ENCODE measurements around the gene STK38L.

STK38L gene

DNA sequence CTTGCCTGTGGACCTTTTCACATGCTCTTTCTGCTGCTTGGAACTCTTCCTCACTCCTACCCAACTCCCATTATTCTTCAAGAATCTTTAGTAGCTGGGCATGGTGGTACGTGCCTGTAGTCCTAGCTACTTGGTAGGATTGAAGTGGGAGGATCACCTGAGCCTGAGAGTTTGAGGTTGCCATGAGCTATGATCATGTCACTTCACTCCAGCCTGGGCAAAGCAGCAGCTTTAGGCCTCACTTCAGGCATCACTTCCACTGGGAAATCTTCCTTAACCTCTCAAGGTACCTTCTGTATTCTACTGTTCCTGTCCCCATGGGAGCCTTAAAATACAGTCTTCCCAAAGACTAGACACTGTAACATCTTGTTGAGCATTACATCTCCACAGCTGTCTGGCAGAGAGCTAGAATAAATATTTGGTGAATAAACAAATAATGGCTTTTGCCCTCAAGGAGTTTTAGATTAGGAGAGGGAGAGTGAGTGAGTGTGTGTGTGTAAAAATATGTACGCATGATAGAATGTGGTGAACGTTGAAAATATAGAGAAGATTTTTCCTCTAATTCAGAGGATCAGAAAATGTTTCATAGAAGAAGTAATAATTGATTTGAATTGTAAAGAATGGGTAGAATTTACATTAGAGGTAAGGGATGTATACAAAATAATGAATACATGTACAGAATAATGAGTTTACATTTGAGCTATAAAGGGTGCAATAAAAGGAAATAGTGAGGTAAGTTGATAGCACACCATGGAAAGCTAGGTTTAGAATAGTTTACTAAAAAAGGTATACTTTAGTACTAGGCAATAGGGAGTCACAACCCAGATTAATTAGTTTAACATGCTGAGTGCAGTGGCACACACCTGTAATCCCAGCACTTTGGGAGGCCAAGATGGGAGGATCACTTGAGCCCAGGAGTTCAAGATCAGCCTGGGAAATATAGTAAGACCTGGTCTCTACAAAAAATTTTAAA is 59.3 kb downstream of the STK38L start:
- Histone ChIP-seq H3K4me3 (no peak overlapping the region), H3K4me2 (no peak overlapping the region), H3K27me3 (no peaks in the 10 kb centered on the region), H3K4me1 (no peaks in the 10 kb centered on the region), H4K20me1 (no peaks in the 10 kb centered on the region), H3K27ac (no peak overlapping the region), H3K36me3 (peaks cover 19% of the 10 kb centered on the region), H3K9me3 (no peaks in the 10 kb centered on the region), H3K9ac (no peak overlapping the region)
- no peak for TF ChIP-seq Cebpa-rat (IDR thresholded peaks at IDR 0.05)

DNA sequence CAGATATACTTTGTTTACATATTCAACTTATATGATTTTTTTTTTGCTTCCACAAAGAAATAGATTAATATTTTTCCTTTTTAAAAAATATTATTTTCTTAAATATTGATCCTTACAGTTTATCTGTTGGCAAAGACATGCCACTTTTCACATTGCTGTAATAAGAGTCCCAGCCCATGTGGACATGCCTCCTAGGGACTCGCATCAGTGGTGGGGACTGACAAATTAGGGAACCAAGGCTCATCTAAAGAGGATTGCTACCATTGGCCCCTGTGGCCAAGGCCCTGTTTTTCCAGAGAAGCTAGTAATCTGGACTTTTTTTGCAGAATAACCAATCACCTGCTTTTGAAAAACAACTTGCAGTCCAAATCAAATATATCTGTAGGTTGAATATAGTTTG is 60.8 kb downstream of the STK38L start:
- no peaks in the 10 kb centered on the region for H4K20me1 ChIP-seq
- H3K27me3 ChIP-seq, result no peaks in the 10 kb centered on the region
- no peaks in the 10 kb centered on the region for H3K9me3 ChIP-seq
- no peak overlapping the region for H3K9ac ChIP-seq
- H3K36me3 ChIP-seq, result peaks cover 24% of the 10 kb centered on the region
- no peak for TF ChIP-seq Cebpa-rat (IDR thresholded peaks at IDR 0.05)
- H3K4me1 ChIP-seq, result no peaks in the 10 kb centered on the region
- no peak overlapping the region for H3K27ac ChIP-seq
- H3K4me3 ChIP-seq, result no peak overlapping the region
- H3K4me2 ChIP-seq, result no peak overlapping the region

DNA sequence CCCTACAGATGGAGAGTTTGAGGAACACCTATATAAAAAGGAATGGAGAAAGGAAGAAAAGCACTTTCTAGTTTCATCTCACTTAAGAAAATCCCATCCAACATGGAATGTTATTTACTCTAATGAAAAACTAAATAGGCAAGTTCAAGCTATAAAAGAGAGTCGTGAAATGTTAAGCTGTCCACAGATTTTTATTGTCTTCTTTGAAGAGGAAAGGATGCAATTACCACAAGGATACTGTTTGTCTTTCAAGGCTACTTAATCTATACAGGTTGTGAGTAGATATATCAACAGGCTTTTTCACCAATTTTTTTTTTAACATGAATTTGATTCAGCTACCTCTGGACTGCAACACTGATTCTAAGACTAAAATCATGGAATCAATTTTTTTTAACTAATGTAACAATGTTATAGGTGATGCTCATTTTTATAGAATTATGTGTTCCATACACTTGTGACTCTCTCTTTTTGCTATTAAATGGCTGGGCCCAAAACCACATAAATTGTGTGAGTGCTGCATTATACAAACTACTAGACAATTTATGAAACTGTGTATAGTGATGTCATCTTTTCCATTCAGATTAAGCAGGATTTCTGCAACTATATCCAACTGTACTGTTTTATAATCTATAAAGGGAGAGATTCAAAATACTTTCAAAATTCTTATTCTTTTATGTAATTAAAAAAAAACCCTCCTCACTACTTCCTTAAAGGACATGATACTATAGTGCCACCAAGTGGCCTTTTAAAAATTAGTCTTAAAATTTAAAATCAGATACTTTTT is 61.8 kb downstream of the STK38L start:
- no peak overlapping the region for H3K9ac ChIP-seq

DNA sequence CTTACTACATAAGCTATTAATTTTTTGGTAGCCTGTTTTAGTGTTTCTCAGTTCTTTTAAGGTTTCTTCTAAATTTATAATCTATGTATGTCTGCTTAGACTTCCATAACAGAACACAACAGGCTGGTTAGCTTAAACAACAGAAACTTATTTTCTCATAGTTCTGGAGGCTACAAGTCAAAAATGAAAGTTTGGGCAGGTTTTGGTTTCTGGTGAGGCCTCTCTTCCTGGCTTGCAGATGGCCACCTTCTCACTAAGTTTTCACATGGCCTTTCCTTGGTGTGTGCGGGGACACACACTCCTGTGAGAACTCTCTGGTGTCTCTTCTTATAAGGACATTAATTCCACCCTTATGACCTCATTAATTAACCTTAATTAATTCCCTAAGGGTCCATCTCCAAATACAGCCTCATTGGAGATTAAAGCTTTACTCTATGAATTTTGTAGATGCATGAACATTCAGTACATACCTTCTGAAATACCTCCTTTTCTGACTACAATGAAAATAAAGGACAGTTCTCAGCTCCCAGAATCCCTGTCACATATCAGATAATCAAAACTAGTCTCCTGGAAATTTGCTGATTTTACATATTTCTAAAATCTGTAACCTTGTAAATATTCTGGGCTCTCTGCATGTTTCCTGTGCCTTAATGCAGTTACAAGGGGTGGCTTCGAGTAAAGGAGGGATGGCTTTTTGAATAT is 65.4 kb downstream of the STK38L start:
- H3K4me3 ChIP-seq, result no peak overlapping the region
- no peak overlapping the region for H3K27ac ChIP-seq
- H3K9ac ChIP-seq, result no peak overlapping the region
- no peaks in the 10 kb centered on the region for H3K27me3 ChIP-seq
- H3K9me3 ChIP-seq, result no peaks in the 10 kb centered on the region
- H4K20me1 ChIP-seq, result no peaks in the 10 kb centered on the region
- no peak overlapping the region for H3K4me2 ChIP-seq
- H3K4me1 ChIP-seq, result no peaks in the 10 kb centered on the region
- peaks cover 30% of the 10 kb centered on the region for H3K36me3 ChIP-seq
- TF ChIP-seq Cebpa-rat (IDR thresholded peaks at IDR 0.05), result no peak

More for the DNA sequence above, 61.8 kb downstream of the STK38L start:
- H3K4me3 ChIP-seq, result no peak overlapping the region
- H3K27me3 ChIP-seq, result no peaks in the 10 kb centered on the region
- H3K9me3 ChIP-seq, result no peaks in the 10 kb centered on the region
- H4K20me1 ChIP-seq, result no peaks in the 10 kb centered on the region
- TF ChIP-seq Cebpa-rat (IDR thresholded peaks at IDR 0.05), result no peak
- H3K4me2 ChIP-seq, result no peak overlapping the region
- no peaks in the 10 kb centered on the region for H3K4me1 ChIP-seq
- no peak overlapping the region for H3K27ac ChIP-seq
- H3K36me3 ChIP-seq, result peaks cover 25% of the 10 kb centered on the region

DNA sequence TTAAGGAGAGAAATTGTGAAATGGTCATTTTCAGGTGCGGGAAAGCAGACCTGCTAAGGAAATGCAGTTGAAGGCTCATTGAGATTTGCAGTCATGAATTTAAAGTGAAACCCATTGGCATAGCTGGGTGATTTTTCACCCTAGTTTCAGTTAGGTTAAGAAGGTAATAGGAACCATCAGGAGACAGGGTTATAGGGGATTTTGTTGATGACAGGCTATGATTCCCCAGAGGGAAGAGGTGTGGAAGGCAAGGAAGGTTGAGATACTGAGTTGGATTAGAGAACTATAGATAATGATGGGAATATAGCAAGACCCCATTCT is 65.9 kb downstream of the STK38L start:
- Histone ChIP-seq H3K4me3 (no peak overlapping the region), H3K4me2 (no peak overlapping the region), H3K27me3 (no peaks in the 10 kb centered on the region), H3K9ac (no peak overlapping the region), H4K20me1 (no peaks in the 10 kb centered on the region), H3K27ac (no peak overlapping the region), H3K9me3 (no peaks in the 10 kb centered on the region), H3K36me3 (peaks cover 33% of the 10 kb centered on the region), H3K4me1 (no peaks in the 10 kb centered on the region)
- TF ChIP-seq Cebpa-rat (IDR thresholded peaks at IDR 0.05), result no peak

DNA sequence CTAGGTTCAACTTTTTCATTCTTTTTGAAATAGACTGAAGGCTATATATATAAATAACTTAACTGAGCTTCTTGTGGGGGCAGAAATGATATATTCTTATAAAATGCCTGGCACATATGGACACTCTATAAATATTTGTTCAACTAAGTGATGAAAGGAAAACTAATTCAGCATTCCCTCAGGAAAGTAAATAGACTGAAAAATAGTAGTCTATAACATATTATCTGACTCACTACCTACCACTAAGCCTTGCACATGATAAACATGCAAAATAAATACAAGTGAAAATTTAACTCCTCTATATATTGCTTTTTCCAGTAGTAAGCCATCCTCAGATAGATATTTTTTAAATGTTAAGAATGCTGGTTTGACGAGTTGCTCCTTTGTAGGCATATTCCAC is 72.9 kb downstream of the STK38L start:
- H3K4me1 ChIP-seq, result no peaks in the 10 kb centered on the region
- no peak overlapping the region for H3K4me3 ChIP-seq
- no peak for TF ChIP-seq Cebpa-rat (IDR thresholded peaks at IDR 0.05)
- no peak overlapping the region for H3K27ac ChIP-seq
- H3K4me2 ChIP-seq, result no peak overlapping the region
- H3K9me3 ChIP-seq, result no peaks in the 10 kb centered on the region
- no peak overlapping the region for H3K9ac ChIP-seq
- H3K36me3 ChIP-seq, result peaks cover 43% of the 10 kb centered on the region
- H4K20me1 ChIP-seq, result no peaks in the 10 kb centered on the region
- H3K27me3 ChIP-seq, result no peaks in the 10 kb centered on the region

DNA sequence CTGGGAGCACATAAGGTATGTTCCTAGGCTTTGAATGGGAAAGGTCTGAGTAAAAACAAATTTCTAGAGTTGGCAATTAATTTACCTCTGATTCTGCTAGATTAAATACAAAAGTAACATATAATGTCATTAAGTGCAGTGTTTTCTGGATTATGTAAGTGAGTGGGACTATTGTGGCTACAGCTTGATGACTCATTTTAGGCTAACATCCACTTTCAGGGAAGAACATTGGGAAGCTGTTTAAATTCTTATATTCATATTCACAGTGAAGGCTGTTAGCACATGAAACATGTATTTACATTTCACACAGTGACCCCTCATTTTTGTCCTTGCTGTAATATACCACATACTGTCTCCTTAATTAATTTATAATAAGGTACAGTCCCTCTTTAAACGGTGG is 75.3 kb downstream of the STK38L start:
- Histone ChIP-seq H3K4me1 (no peaks in the 10 kb centered on the region), H4K20me1 (no peaks in the 10 kb centered on the region), H3K9me3 (no peaks in the 10 kb centered on the region), H3K27ac (no peak overlapping the region), H3K9ac (no peak overlapping the region), H3K4me2 (no peak overlapping the region), H3K36me3 (peaks cover 45% of the 10 kb centered on the region), H3K27me3 (no peaks in the 10 kb centered on the region), H3K4me3 (no peak overlapping the region)
- no peak for TF ChIP-seq Cebpa-rat (IDR thresholded peaks at IDR 0.05)

DNA sequence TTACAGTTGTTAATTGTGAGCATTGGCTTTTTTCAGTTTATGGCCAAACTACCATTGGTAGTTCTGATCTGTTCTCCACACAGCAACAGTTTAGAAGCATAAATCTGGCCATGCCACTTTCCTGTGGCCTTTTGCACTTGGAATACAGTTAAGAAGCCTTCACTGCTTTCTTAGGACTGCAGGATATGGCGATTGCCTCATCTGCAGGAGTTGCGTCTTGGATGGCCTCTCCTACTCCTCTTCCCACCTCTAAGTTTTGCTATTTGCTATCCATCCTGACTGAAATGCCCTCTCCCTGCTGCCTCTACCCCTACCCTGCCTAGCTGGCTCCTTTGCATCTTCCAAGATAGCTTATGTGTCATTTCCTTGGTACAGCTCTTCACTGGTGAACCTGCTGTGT is 75.8 kb downstream of the STK38L start:
- no peaks in the 10 kb centered on the region for H3K9me3 ChIP-seq
- no peaks in the 10 kb centered on the region for H4K20me1 ChIP-seq
- H3K27me3 ChIP-seq, result no peaks in the 10 kb centered on the region
- no peak overlapping the region for H3K27ac ChIP-seq
- H3K9ac ChIP-seq, result no peak overlapping the region
- H3K36me3 ChIP-seq, result peaks cover 42% of the 10 kb centered on the region
- no peak overlapping the region for H3K4me2 ChIP-seq
- TF ChIP-seq Cebpa-rat (IDR thresholded peaks at IDR 0.05), result no peak
- H3K4me1 ChIP-seq, result no peaks in the 10 kb centered on the region
- no peak overlapping the region for H3K4me3 ChIP-seq

DNA sequence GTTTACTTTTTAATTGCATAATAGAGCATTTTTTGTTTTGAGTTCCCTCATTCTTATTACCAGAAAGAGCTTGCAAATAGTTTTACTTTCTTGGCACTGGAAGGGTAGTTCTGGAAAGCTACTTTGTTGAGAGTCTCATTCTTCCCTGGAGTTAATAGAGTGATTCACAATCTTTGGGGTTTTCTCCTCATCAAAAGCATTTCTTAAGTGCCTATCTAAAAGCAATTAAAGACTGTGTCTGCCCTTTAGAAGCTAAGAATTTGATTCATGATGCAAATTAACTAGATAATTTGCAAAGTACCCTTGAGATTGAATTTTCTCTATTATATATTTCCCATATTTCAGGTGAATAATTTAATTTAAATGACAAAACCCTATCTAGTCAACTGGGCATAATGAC is 80.4 kb downstream of the STK38L start:
- Histone ChIP-seq H3K9me3 (no peaks in the 10 kb centered on the region), H3K4me2 (no peak overlapping the region)

More for the DNA sequence above, 80.4 kb downstream of the STK38L start:
- Histone ChIP-seq H3K27ac (no peak overlapping the region), H3K36me3 (peaks cover 23% of the 10 kb centered on the region), H4K20me1 (no peaks in the 10 kb centered on the region), H3K4me3 (no peak overlapping the region), H3K4me1 (no peaks in the 10 kb centered on the region), H3K27me3 (no peaks in the 10 kb centered on the region), H3K9ac (no peak overlapping the region)
- TF ChIP-seq Cebpa-rat (IDR thresholded peaks at IDR 0.05), result no peak
